Small intestine (tissue), 7 donors: ENCODE measurements around the gene KIF14. TPM values are rescaled to one million over a fixed set of nuclear protein-coding genes. Genes with fewer than 3 reads are reported as not detected.
"Not testable (repeated sequence)": the region's sequence is repeated elsewhere in the genome, so short reads cannot be mapped to it uniquely, and the experiment has no call there.

Experiments
- DNase-seq, 2 donors: peaks; one replicate each; pipeline versions ENCODE4 v3.0.0 to v3.0.0-alpha.2; 2013
- FAIRE-seq: peaks from 2 replicates; lab custom pipeline; 2012; peaks lifted over from hg19 to GRCh38; lab: Jason Lieb, UNC
- H3K27ac ChIP-seq, 3 donors: one replicate each; pipeline ENCODE4 v1.5.1; 2013; ENCODE audit warnings: low read length in 2 of 3, mild to moderate bottlenecking in 2 of 3, control low read depth in 1 of 3, inconsistent platforms in 1 of 3, low read depth in 1 of 3, moderate library complexity in 1 of 3
- H3K27me3 ChIP-seq, 3 donors: one replicate each; pipeline ENCODE4 v1.6.1; 2013; ENCODE audit warnings: low read length in 3 of 3, inconsistent platforms in 1 of 3; ENCODE audit not compliant: control insufficient read depth in 3 of 3, insufficient read depth in 3 of 3
- H3K36me3 ChIP-seq, 3 donors: one replicate each; pipeline ENCODE4 v1.6.1; 2013; ENCODE audit warnings: low read length in 3 of 3, inconsistent platforms in 1 of 3, low read depth in 1 of 3, mild to moderate bottlenecking in 1 of 3, moderate library complexity in 1 of 3; ENCODE audit not compliant: control insufficient read depth in 3 of 3, insufficient read depth in 2 of 3
- H3K4me1 ChIP-seq, 3 donors: one replicate each; pipeline ENCODE4 v1.6.1; 2013; ENCODE audit warnings: low read length in 2 of 3, inconsistent platforms in 1 of 3, low read depth in 1 of 3, mild to moderate bottlenecking in 1 of 3, moderate library complexity in 1 of 3; ENCODE audit not compliant: control insufficient read depth in 3 of 3, insufficient read depth in 2 of 3
- H3K4me3 ChIP-seq, 3 donors: one replicate each; pipeline ENCODE4 v1.5.1; 2013; ENCODE audit warnings: low read length in 3 of 3, control low read depth in 1 of 3, inconsistent platforms in 1 of 3, low read depth in 1 of 3, mild to moderate bottlenecking in 1 of 3, moderate library complexity in 1 of 3
- H3K9me3 ChIP-seq, 2 donors: one replicate each; pipeline ENCODE4 v1.6.1; 2013; ENCODE audit warnings: low read depth in 1 of 2, low read length in 1 of 2; ENCODE audit not compliant: control insufficient read depth in 2 of 2, insufficient read depth in 1 of 2
- WGBS, 3 donors: extraction: QIAGEN DNeasy Blood & Tissue Kit; methylation state at CpG; one replicate each; pipeline ENCODE4 v1.1.7; 2013; 5-methylcytosine and 5-hydroxymethylcytosine counted together
- polyA plus RNA-seq, 4 donors: library from polyadenylated mRNA; stranded (reverse) in 3 of 4; unstranded in 1 of 4; fragments of 200-250 nt in 3 of 4; fragments of 120-200 nt in 1 of 4; gene quantifications; one replicate each; pipeline versions ENCODE4 v1.2.1 to v1.2.3, GENCODE V29; 2013
- donor health status: healthy with polysubstance abuse.
- donor health status: control.
- donor health status: control.
- donor health status: Bipolar disorder and iron deficiency.
- donor health status: healthy.

The KIF14 gene
- polyA plus RNA-seq, 4 donors: 0.22 to 2.8 (median 1.9) TPM; not detected in 1

GRCh38 chr1:200640963-200641401, 20.4 kb upstream of the KIF14 start:
- Histone ChIP-seq H3K36me3 (peaks cover 1 to 8% (median 6%) of the 10 kb centered on the region in 3 donors), H3K27ac (no peak overlapping the region)
- 87 to 90% (median 88%) methylated on average over 5 of the region's 5 CpGs for WGBS, 3 donors

GRCh38 chr1:200640373-200640962, 19.9 kb upstream of the KIF14 start:
- H3K4me3 ChIP-seq: no peak overlapping the region
- H3K27ac ChIP-seq: no peak overlapping the region
- DNase-seq (no peak), FAIRE-seq (no peak)
- H3K9me3 ChIP-seq: no peaks in the 10 kb centered on the region
- H3K4me1 ChIP-seq: no peaks in the 10 kb centered on the region
- peaks cover 1 to 6% (median 4%) of the 10 kb centered on the region in 3 donors for H3K36me3 ChIP-seq
- no peaks in the 10 kb centered on the region for H3K27me3 ChIP-seq
- WGBS, 3 donors: 91 to 95% (median 93%) methylated on average over 4 of the region's 4 CpGs

More at GRCh38 chr1:200640963-200641401, 20.4 kb upstream of the KIF14 start:
- Histone ChIP-seq H3K4me1 (no peaks in the 10 kb centered on the region), H3K9me3 (no peaks in the 10 kb centered on the region), H3K4me3 (no peak overlapping the region), H3K27me3 (no peaks in the 10 kb centered on the region)
- no peak for FAIRE-seq
- no peak for DNase-seq

DNA sequence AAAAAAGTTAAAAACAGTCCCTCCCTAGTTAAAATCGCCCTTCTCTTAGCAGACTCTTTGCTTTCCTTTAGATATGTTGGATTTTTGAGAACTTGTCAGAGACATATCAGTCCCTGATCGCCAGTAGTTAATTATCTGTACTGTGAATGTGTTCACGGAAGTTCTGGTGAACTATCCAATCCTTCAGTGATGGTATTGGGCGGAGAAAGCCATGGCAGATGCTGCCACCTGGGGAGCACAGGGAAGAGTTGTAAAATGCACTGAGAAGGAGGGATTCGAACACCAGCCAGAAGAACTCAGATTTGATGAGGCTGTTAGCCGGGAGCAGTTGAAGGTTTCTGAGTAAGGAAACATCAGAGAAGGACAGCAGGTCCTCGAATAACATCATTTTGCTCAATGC, 17.5 kb upstream of the KIF14 start:
- no peak for DNase-seq
- FAIRE-seq: no peak
- WGBS, 3 donors: 78 to 85% (median 84%) methylated on average over 7 of the region's 7 CpGs
- Histone ChIP-seq H3K36me3 (peaks cover 1 to 2% (median 2%) of the 10 kb centered on the region in 3 donors), H3K4me3 (no peak overlapping the region), H3K9me3 (no peaks in the 10 kb centered on the region), H3K4me1 (no peaks in the 10 kb centered on the region), H3K27me3 (no peaks in the 10 kb centered on the region), H3K27ac (no peak overlapping the region)

DNA sequence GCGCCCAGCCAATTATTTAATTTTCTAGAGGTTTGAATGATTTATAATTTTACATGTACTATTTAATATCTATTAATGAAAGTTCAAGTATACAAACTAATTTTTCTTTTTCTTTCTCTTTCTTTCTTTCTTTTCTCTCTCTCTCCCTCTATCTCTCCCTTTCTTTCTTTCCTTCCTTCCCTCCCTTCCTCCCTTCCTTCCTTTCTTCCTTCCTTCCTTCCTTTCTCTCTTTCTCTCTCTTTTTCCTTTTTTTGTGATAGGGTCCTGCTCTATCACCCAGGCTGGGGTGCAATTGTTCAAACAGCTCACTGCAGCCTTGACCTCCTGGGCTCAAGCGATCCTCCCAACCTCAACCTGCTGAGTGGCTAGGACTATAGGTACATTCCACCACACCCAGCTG, 16.1 kb upstream of the KIF14 start:
- Histone ChIP-seq H3K4me3 (no peak overlapping the region), H3K27me3 (no peaks in the 10 kb centered on the region), H3K27ac (no peak overlapping the region), H3K4me1 (no peaks in the 10 kb centered on the region), H3K36me3 (peaks cover 0 to 2% (median 1%) of the 10 kb centered on the region in 3 donors), H3K9me3 (no peaks in the 10 kb centered on the region)
- WGBS, 3 donors: 91 to 99% (median 91%) methylated on average over 2 of the region's 2 CpGs
- no peak for DNase-seq
- FAIRE-seq: no peak

DNA sequence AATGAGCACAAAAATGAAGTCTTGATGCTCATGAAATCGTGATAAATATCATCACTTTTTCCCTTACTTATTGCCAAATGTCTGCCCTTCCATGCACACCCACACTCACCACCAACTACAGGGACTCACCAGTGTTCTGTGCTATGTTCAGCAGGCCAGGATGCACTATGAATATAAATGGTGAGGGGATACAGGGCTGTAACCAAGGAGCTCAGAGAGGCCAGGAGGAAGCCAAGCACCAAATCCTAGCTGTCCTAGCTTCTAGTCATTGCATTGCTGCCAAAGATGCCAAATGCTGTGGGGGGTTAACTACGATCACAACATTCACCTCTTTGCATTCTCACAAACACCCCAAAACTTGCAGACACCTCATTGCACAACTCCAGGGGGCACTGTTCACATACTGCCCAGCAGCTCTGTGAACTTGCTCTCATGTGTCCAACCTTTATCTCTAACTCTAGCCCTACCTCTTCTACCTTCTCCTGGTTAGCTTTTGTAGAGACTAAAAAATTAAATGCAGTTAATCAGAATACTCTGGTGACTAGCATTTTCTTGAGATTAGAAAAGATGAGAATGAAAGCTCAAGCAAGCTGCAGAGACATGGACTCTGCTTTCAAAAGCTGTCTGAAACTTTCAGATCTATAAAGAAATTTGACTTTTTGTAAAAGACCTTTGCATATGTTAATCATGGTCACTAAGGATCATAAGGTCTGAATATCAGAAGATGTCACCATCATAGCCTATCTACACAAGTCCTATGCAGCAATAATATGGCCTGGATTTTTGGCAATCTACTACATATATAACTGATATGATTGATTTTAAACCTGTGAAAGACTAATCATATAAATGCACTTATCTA, 13.9 kb upstream of the KIF14 start:
- WGBS, 3 donors: 42 to 89% (median 46%) methylated on average over 1 to 2 of the region's 2 CpGs
- Histone ChIP-seq H3K9me3 (no peaks in the 10 kb centered on the region), H3K4me3 (no peak overlapping the region), H3K27me3 (no peaks in the 10 kb centered on the region), H3K4me1 (no peaks in the 10 kb centered on the region), H3K27ac (no peak overlapping the region), H3K36me3 (peaks cover 0 to 2% (median 0%) of the 10 kb centered on the region in 3 donors)
- FAIRE-seq (no peak), DNase-seq (no peak)

- 90 to 93% (median 90%) methylated on average over 1 of the region's 1 CpG for WGBS, 3 donors
- Histone ChIP-seq H3K9me3 (no peaks in the 10 kb centered on the region), H3K4me3 (no peak overlapping the region), H3K36me3 (no peaks in the 10 kb centered on the region), H3K27ac (no peak overlapping the region), H3K27me3 (no peaks in the 10 kb centered on the region), H3K4me1 (no peaks in the 10 kb centered on the region)
- FAIRE-seq: no peak
- no peak for DNase-seq
Observed at GRCh38 chr1:200631375-200631774, 10.8 kb upstream of the KIF14 start.

GRCh38 chr1:200630515-200630899, 10.0 kb upstream of the KIF14 start:
- not testable (repeated sequence) for H3K4me1 ChIP-seq, H3K9me3 ChIP-seq, H3K27me3 ChIP-seq, DNase-seq, H3K36me3 ChIP-seq, H3K27ac ChIP-seq, H3K4me3 ChIP-seq, FAIRE-seq
- 96 to 97% (median 97%) methylated on average over 8 of the region's 8 CpGs for WGBS, 3 donors

GRCh38 chr1:200629876-200630514, 9.4 kb upstream of the KIF14 start:
- 82 to 89% (median 84%) methylated on average over 9 of the region's 9 CpGs for WGBS, 3 donors
- H3K27ac ChIP-seq: no peak overlapping the region
- FAIRE-seq (no peak), DNase-seq (no peak)
- no peaks in the 10 kb centered on the region for H3K4me1 ChIP-seq
- no peaks in the 10 kb centered on the region for H3K27me3 ChIP-seq
- H3K9me3 ChIP-seq: no peaks in the 10 kb centered on the region
- H3K4me3 ChIP-seq: no peak overlapping the region
- no peaks in the 10 kb centered on the region for H3K36me3 ChIP-seq
